ENCODE results near the gene RGPD8.

GRCh38 chr2:112463256-112463655 is 29.8 kb upstream of the RGPD8 start:
- TF ChIP-seq POLR2A (IDR thresholded peaks at IDR 0.05; ENCODE audit: low read length) (no peak), GATA1 (IDR thresholded peaks at IDR 0.05; ENCODE audit: low read depth, low read length) (no peak)

Measured in erythroblast (primary cell).